ENCODE data around the gene CAMTA2. TPM values are rescaled to one million over a fixed set of nuclear protein-coding genes. Genes with fewer than 3 reads are reported as not detected.

CAMTA2 gene
- total RNA-seq, 6 experiments from 2014 or later = 48.9 to 60.8 (median 54.1) TPM

DNA sequence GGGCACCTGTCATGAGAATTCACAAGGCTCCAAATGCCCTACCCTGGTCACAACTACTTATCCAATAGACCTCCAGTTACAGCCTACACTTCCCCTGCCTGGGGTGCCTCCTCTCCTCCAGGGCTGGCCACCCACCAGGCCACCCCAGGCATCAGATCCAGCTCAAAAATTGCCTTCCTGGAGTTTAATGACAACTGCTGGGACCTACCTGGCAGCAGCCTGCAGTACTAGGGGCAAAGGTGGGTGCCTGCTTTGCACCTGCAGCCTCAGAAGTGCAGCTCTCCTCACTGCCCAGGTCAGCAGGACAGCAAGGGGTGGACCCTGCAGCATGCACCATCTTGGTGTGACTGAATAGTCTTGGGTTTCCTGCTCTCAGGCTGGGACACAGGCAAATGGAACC, 51.8 kb downstream of the CAMTA2 start:
- H3K4me1 Mint-ChIP-seq (ENCODE audit: low read depth) = peaks cover 23% of the 10 kb centered on the region
- peaks cover 21% of the 10 kb centered on the region for H3K36me3 Mint-ChIP-seq (ENCODE audit: low read depth)
- DNase-seq = no peak
- no peaks in the 10 kb centered on the region for H3K9me3 Mint-ChIP-seq
- TF ChIP-seq, protein P1, sequence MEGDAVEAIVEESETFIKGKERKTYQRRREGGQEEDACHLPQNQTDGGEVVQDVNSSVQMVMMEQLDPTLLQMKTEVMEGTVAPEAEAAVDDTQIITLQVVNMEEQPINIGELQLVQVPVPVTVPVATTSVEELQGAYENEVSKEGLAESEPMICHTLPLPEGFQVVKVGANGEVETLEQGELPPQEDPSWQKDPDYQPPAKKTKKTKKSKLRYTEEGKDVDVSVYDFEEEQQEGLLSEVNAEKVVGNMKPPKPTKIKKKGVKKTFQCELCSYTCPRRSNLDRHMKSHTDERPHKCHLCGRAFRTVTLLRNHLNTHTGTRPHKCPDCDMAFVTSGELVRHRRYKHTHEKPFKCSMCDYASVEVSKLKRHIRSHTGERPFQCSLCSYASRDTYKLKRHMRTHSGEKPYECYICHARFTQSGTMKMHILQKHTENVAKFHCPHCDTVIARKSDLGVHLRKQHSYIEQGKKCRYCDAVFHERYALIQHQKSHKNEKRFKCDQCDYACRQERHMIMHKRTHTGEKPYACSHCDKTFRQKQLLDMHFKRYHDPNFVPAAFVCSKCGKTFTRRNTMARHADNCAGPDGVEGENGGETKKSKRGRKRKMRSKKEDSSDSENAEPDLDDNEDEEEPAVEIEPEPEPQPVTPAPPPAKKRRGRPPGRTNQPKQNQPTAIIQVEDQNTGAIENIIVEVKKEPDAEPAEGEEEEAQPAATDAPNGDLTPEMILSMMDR (IDR thresholded peaks at IDR 0.05) = no peak
- no peak overlapping the region for H3K27ac Mint-ChIP-seq
- no peak overlapping the region for H3K4me3 Mint-ChIP-seq
- H3K27me3 Mint-ChIP-seq (ENCODE audit: insufficient read depth) = peaks cover 8% of the 10 kb centered on the region

- no peak overlapping the region for H3K4me3 Mint-ChIP-seq
- no peaks in the 10 kb centered on the region for H3K9me3 Mint-ChIP-seq
- TF ChIP-seq, protein P1 (IDR thresholded peaks at IDR 0.05) = peak; percentile 39; the same call in 1 of the 2 replicates
- peaks cover 2% of the 10 kb centered on the region for H3K27me3 Mint-ChIP-seq (ENCODE audit: insufficient read depth)
- H3K27ac Mint-ChIP-seq = peak overlapping the region; percentile 48; the same call in 1 of the 2 replicates
- H3K4me1 Mint-ChIP-seq (ENCODE audit: low read depth) = peaks cover 23% of the 10 kb centered on the region
- peaks cover 22% of the 10 kb centered on the region for H3K36me3 Mint-ChIP-seq (ENCODE audit: low read depth)
- no peak for DNase-seq
These were observed 53.1 kb downstream of the CAMTA2 start for GRCh38 chr17:4934173-4934979.

GRCh38 chr17:4933646-4934045, 53.8 kb downstream of the CAMTA2 start:
- TF ChIP-seq, protein P1 (IDR thresholded peaks at IDR 0.05) = no peak
- Mint-ChIP-seq H3K9me3 (no peaks in the 10 kb centered on the region), H3K4me3 (no peak overlapping the region), H3K27ac (peak overlapping the region; percentile 48; the same call in 1 of the 2 replicates), H3K36me3 (ENCODE audit: low read depth) (peaks cover 28% of the 10 kb centered on the region), H3K27me3 (ENCODE audit: insufficient read depth) (peaks cover 4% of the 10 kb centered on the region), H3K4me1 (ENCODE audit: low read depth) (peaks cover 16% of the 10 kb centered on the region)
- no peak for DNase-seq

DNA sequence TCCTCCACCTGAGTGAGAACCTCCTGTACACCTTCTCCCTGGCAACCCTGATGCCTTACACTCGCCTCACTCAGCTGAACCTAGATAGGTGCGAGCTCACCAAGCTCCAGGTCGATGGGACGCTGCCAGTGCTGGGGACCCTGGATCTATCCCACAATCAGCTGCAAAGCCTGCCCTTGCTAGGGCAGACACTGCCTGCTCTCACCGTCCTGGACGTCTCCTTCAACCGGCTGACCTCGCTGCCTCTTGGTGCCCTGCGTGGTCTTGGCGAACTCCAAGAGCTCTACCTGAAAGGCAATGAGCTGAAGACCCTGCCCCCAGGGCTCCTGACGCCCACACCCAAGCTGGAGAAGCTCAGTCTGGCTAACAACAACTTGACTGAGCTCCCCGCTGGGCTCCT, 54.7 kb downstream of the CAMTA2 start:
- Mint-ChIP-seq H3K27ac (no peak overlapping the region), H3K27me3 (ENCODE audit: insufficient read depth) (peaks cover 4% of the 10 kb centered on the region), H3K4me3 (no peak overlapping the region), H3K4me1 (ENCODE audit: low read depth) (peaks cover 10% of the 10 kb centered on the region), H3K9me3 (no peaks in the 10 kb centered on the region), H3K36me3 (ENCODE audit: low read depth) (peaks cover 25% of the 10 kb centered on the region)
- no peak for DNase-seq
- TF ChIP-seq, protein P1 (IDR thresholded peaks at IDR 0.05) = no peak

GRCh38 chr17:4931963-4932362, 55.5 kb downstream of the CAMTA2 start, which contains the start of gene GP1BA:
Gene GP1BA, plus strand, starts transcription at chr17:4932277. Its CDS starts 328 bp downstream, at chr17:4932605.
- Mint-ChIP-seq H3K36me3 (ENCODE audit: low read depth) (peaks cover 25% of the 10 kb centered on the region), H3K27me3 (ENCODE audit: insufficient read depth) (peaks cover 4% of the 10 kb centered on the region), H3K9me3 (no peaks in the 10 kb centered on the region), H3K4me1 (ENCODE audit: low read depth) (peaks cover 10% of the 10 kb centered on the region), H3K27ac (no peak within 1 kb of the TSS), H3K4me3 (no peak within 1 kb of the TSS)
- DNase-seq = no peak
- TF ChIP-seq, protein P1 (IDR thresholded peaks at IDR 0.05) = no peak
